Measurements from ENCODE around the gene CDKN2B. TPM values are rescaled to one million over a fixed set of nuclear protein-coding genes. Genes with fewer than 3 reads are reported as not detected.
A peak's percentile ranks its signal among the peaks of the same experiment; 100 is the strongest.
"Not testable (repeated sequence)": the region's sequence is repeated elsewhere in the genome, so short reads cannot be mapped to it uniquely, and the experiment has no call there.

CDKN2B gene
- polyA plus RNA-seq (ENCODE audit: insufficient read length) = 0.61 TPM

- peak; percentile 84 for DNase-seq
Measured at GRCh38 chr9:22008717-22009505, at the start of gene CDKN2B. Gene CDKN2B, minus strand, starts transcription at chr9:22009305. Its CDS starts 352 bp downstream, at chr9:22008953.

GRCh38 chr9:22057972-22058371 is 48.9 kb upstream of the CDKN2B start:
- not testable (repeated sequence) for DNase-seq

- DNase-seq = no peak
Measured at GRCh38 chr9:22056402-22056801, 47.3 kb upstream of the CDKN2B start.

GRCh38 chr9:22055090-22055489 is 46.0 kb upstream of the CDKN2B start:
- no peak for DNase-seq

GRCh38 chr9:22054529-22054928 is 45.4 kb upstream of the CDKN2B start:
- DNase-seq = no peak

- DNase-seq = no peak
Measured at GRCh38 chr9:22054076-22054475, 45.0 kb upstream of the CDKN2B start.

- DNase-seq = no peak
Measured at GRCh38 chr9:22053178-22053577, 44.1 kb upstream of the CDKN2B start.

- DNase-seq = no peak
Measured at GRCh38 chr9:22052376-22052945, 43.4 kb upstream of the CDKN2B start.

- no peak for DNase-seq
Measured at GRCh38 chr9:22050924-22051323, 41.8 kb upstream of the CDKN2B start.

- no peak for DNase-seq
Measured at GRCh38 chr9:22049411-22049810, 40.3 kb upstream of the CDKN2B start.

- DNase-seq = no peak
Measured at GRCh38 chr9:22047596-22047995, 38.5 kb upstream of the CDKN2B start.

- DNase-seq = no peak
Measured at GRCh38 chr9:22046243-22046885, 37.3 kb upstream of the CDKN2B start.

- no peak for DNase-seq
Measured at GRCh38 chr9:22045423-22045822, 36.3 kb upstream of the CDKN2B start.

GRCh38 chr9:22044583-22044982 is 35.5 kb upstream of the CDKN2B start:
- no peak for DNase-seq

GRCh38 chr9:22043928-22044327 is 34.8 kb upstream of the CDKN2B start:
- no peak for DNase-seq

- DNase-seq = no peak
Measured at GRCh38 chr9:22041775-22042174, 32.7 kb upstream of the CDKN2B start.

GRCh38 chr9:22041344-22041743 is 32.2 kb upstream of the CDKN2B start:
- DNase-seq = no peak

- no peak for DNase-seq
Measured at GRCh38 chr9:22040760-22041159, 31.7 kb upstream of the CDKN2B start.

GRCh38 chr9:22039258-22039657 is 30.2 kb upstream of the CDKN2B start:
- no peak for DNase-seq

- no peak for DNase-seq
Measured at GRCh38 chr9:22037954-22038690, 29.0 kb upstream of the CDKN2B start.

GRCh38 chr9:22036866-22037626 is 27.9 kb upstream of the CDKN2B start:
- no peak for DNase-seq

GRCh38 chr9:22035591-22036011 is 26.5 kb upstream of the CDKN2B start:
- no peak for DNase-seq
